Ecto neural progenitor cell (in vitro differentiated cells): ENCODE results near the gene RUFY4.

Source experiments
- DNase-seq: peaks from one replicate; pipeline ENCODE4 v3.0.0-alpha.2; 2018; ENCODE audit warnings: low spot score

RUFY4 gene

GRCh38 chr2:218068721-218069334 lies at the start of gene RUFY4:
Gene RUFY4 (plus strand): TSS chr2:218069253. CDS start chr2:218070606, 1,353 bp downstream.
- DNase-seq, result peak; percentile 78

- no peak for DNase-seq
Observed at GRCh38 chr2:218019411-218020060, 49.5 kb upstream of the RUFY4 start.

- no peak for DNase-seq
Observed at GRCh38 chr2:218020281-218020680, 48.8 kb upstream of the RUFY4 start.

- no peak for DNase-seq
Observed at GRCh38 chr2:218020966-218021535, 48.0 kb upstream of the RUFY4 start.

GRCh38 chr2:218021536-218022071 lies 47.4 kb upstream of the RUFY4 start:
- no peak for DNase-seq

- no peak for DNase-seq
Observed at GRCh38 chr2:218022131-218022850, 46.8 kb upstream of the RUFY4 start.

GRCh38 chr2:218022851-218023530 lies 46.1 kb upstream of the RUFY4 start:
- DNase-seq, result peak; percentile 39

- DNase-seq, result peak; percentile 28
Observed at GRCh38 chr2:218023636-218024035, 45.4 kb upstream of the RUFY4 start.

- peak; percentile 39 for DNase-seq
Observed at GRCh38 chr2:218024336-218024735, 44.7 kb upstream of the RUFY4 start.

- peak; percentile 34 for DNase-seq
Observed at GRCh38 chr2:218024871-218025270, 44.2 kb upstream of the RUFY4 start.

GRCh38 chr2:218026244-218026643 lies 42.8 kb upstream of the RUFY4 start:
- DNase-seq, result peak; percentile 41

GRCh38 chr2:218026676-218027425 lies 42.2 kb upstream of the RUFY4 start:
- DNase-seq, result peak; percentile 40

GRCh38 chr2:218027426-218028188 lies 41.4 kb upstream of the RUFY4 start:
- peak; percentile 34 for DNase-seq

- DNase-seq, result peak; percentile 28
Observed at GRCh38 chr2:218028189-218028495, 40.9 kb upstream of the RUFY4 start.

GRCh38 chr2:218028562-218029348 lies 40.3 kb upstream of the RUFY4 start:
- peak; percentile 23 for DNase-seq

GRCh38 chr2:218029366-218030360 lies 39.4 kb upstream of the RUFY4 start:
- peak; percentile 34 for DNase-seq

GRCh38 chr2:218030409-218031195 lies 38.5 kb upstream of the RUFY4 start:
- peak; percentile 19 for DNase-seq

- DNase-seq, result peak; percentile 24
Observed at GRCh38 chr2:218031261-218031660, 37.8 kb upstream of the RUFY4 start.
